H1 (cell line): ENCODE measurements around the gene UROS. TPM values are rescaled to one million over a fixed set of nuclear protein-coding genes. Genes with fewer than 3 reads are reported as not detected.

Experiments
- CTBP2 ChIP-seq: IDR thresholded peaks from 2 replicates; pipeline ENCODE4 v1.7.0; 2011; ENCODE audit warnings: borderline replicate concordance, mild to moderate bottlenecking, moderate library complexity, mixed read lengths, low read length; ENCODE audit not compliant: insufficient read depth, insufficient read length
- EP300 ChIP-seq, 2 experiments: IDR thresholded peaks; 1 replicate in 1 of 2; 2 replicates in 1 of 2; pipeline ENCODE4 v1.6.1; 2011 to 2012; ENCODE audit warnings: low read depth in 2 of 2, low read length in 2 of 2, mild to moderate bottlenecking in 2 of 2, borderline replicate concordance in 1 of 2, inconsistent platforms in 1 of 2, moderate library complexity in 1 of 2
- GTF2F1 ChIP-seq: IDR thresholded peaks from 2 replicates; pipeline ENCODE4 v1.6.1; 2012; ENCODE audit warnings: low read depth, low read length, improper control_type of control experiment, borderline replicate concordance
- JUND ChIP-seq: IDR thresholded peaks from 2 replicates; pipeline ENCODE4 v1.6.1; 2011; ENCODE audit warnings: mild to moderate bottlenecking, improper control_type of control experiment, low read length
- RBBP5 ChIP-seq: IDR thresholded peaks from 2 replicates; pipeline ENCODE4 v1.7.1; 2012; ENCODE audit warnings: low read depth, mild to moderate bottlenecking, inconsistent platforms, low read length, moderate library complexity, borderline replicate concordance
- ZNF274 ChIP-seq: IDR thresholded peaks from 2 replicates; pipeline ENCODE4 v1.7.0; 2012; ENCODE audit warnings: low read length, borderline replicate concordance; ENCODE audit errors: extremely low read depth
- polyA plus RNA-seq, 7 experiments: library from polyadenylated mRNA; depleted of rRNA in 3 of 7; stranded (reverse) in 5 of 7; unstranded in 2 of 7; fragments of >200 nt in 5 of 7; fragments of 200-250 nt in 2 of 7; gene quantifications; 1 replicate in 5 of 7; 2 replicates in 1 of 7; 4 replicates in 1 of 7; pipeline versions ENCODE4 v1.2.1 to v1.2.3, GENCODE V29; 2011 to 2013; ENCODE audit warnings: missing spikeins in 2 of 7, mixed read lengths in 2 of 7
- total RNA-seq: library from RNA; stranded (reverse); fragmentation: NEBNext Ultra II Directional; extraction: Animal tissue kit (Norgen Biotek cat#: 25700); gene quantifications from 2 replicates; pipeline ENCODE4 v1.2.1, GENCODE V29; 2021

The UROS gene
- total and polyA plus RNA-seq, 2 of the 8 experiments (the other 6 are each of a cell fraction or from before 2014, with no cell fraction given): 45.6 to 58.0 TPM

GRCh38 chr10:125744909-125745308 lies 78.1 kb downstream of the UROS start (continued):
- TF ChIP-seq ZNF274 (no peak), GTF2F1 (no peak), CTBP2 (no peak), EP300 (IDR thresholded peaks at IDR 0.05; ENCODE audit: borderline replicate concordance in 1 of 2, low read depth in 2 of 2, low read length in 2 of 2) (no peak), RBBP5 (no peak), JUND (no peak)
